Activated CD8-positive, alpha-beta memory T cell treated with anti-CD3 and anti-CD28 coated beads for 1 hour (primary cell): ENCODE results near the gene PAPOLG.
"Not testable (repeated sequence)": the region's sequence is repeated elsewhere in the genome, so short reads cannot be mapped to it uniquely, and the experiment has no call there.

Experiments used
- DNase-seq, 2 donors: peaks; one replicate each; pipeline ENCODE4 v3.0.0-alpha.2; 2020; ENCODE audit warnings: low read depth in 1 of 2; ENCODE audit errors: extremely low read depth in 1 of 2

The PAPOLG gene

GRCh38 chr2:60771508-60771907 is 15.4 kb downstream of the PAPOLG start:
- DNase-seq, result no peak

- DNase-seq, result no peak
Measured at GRCh38 chr2:60775048-60775639, 19.1 kb downstream of the PAPOLG start.

GRCh38 chr2:60778352-60778751 is 22.3 kb downstream of the PAPOLG start:
- no peak for DNase-seq

GRCh38 chr2:60779426-60779825 is 23.4 kb downstream of the PAPOLG start:
- no peak for DNase-seq

GRCh38 chr2:60780721-60781120 is 24.7 kb downstream of the PAPOLG start:
- no peak for DNase-seq

GRCh38 chr2:60793169-60793568 is 37.1 kb downstream of the PAPOLG start:
- DNase-seq, result no peak

GRCh38 chr2:60794271-60794863 is 38.3 kb downstream of the PAPOLG start:
- DNase-seq, result no peak

- DNase-seq, result no peak
Measured at GRCh38 chr2:60796573-60797509, 40.8 kb downstream of the PAPOLG start.

GRCh38 chr2:60804473-60804872 is 48.4 kb downstream of the PAPOLG start:
- no peak for DNase-seq

- DNase-seq, result no peak
Measured at GRCh38 chr2:60806595-60806987, 50.5 kb downstream of the PAPOLG start.

- no peak for DNase-seq
Measured at GRCh38 chr2:60806988-60807681, 51.1 kb downstream of the PAPOLG start.

- no peak for DNase-seq
Measured at GRCh38 chr2:60808330-60808801, 52.3 kb downstream of the PAPOLG start.

- no peak for DNase-seq
Measured at GRCh38 chr2:60811491-60812375, 55.7 kb downstream of the PAPOLG start.

- DNase-seq, result not testable (repeated sequence)
Measured at GRCh38 chr2:60817191-60817590, 61.1 kb downstream of the PAPOLG start.

- DNase-seq, result no peak
Measured at GRCh38 chr2:60818272-60818671, 62.2 kb downstream of the PAPOLG start.

- DNase-seq, result peak; percentile 70 to 86
Measured at GRCh38 chr2:60819155-60819862, 63.2 kb downstream of the PAPOLG start.

GRCh38 chr2:60819936-60820335 is 63.9 kb downstream of the PAPOLG start:
- no peak for DNase-seq

GRCh38 chr2:60820416-60821132 is 64.5 kb downstream of the PAPOLG start:
- DNase-seq, result no peak

GRCh38 chr2:60821133-60821469 is 65.0 kb downstream of the PAPOLG start:
- no peak for DNase-seq
